Endothelial cell of hepatic sinusoid (primary cell): Measurements from ENCODE around the gene TTC28.

Experiments used
- in situ Hi-C: cut with HindIII; loops from 2 replicates; pipeline ENCODE4 v1.10.0; 2017; ENCODE audit warnings: low sequenced_read_pairs

TTC28 gene

DNA sequence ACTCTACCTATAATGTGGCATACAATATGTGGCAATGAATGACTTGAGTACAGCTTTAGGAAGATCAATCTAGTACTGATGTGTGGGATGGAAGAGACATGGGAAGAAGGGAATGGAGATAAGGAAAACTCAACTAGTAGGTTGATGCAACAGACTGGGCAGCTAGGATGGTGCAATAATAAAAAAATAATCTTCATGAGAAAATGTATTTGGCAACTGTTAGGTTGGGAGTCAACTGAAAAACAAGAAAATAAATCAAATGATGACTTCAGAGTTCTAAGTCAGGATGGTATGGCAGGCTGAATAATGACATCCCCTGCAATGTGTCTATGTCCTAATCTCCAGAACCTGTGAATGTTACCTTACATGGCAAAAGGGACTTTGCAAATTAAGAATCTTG lies 523.8 kb downstream of the TTC28 start:
- in situ Hi-C loops: no loop called here

GRCh38 chr22:28154861-28155260 lies 524.8 kb downstream of the TTC28 start:
- in situ Hi-C loops: no loop called here

DNA sequence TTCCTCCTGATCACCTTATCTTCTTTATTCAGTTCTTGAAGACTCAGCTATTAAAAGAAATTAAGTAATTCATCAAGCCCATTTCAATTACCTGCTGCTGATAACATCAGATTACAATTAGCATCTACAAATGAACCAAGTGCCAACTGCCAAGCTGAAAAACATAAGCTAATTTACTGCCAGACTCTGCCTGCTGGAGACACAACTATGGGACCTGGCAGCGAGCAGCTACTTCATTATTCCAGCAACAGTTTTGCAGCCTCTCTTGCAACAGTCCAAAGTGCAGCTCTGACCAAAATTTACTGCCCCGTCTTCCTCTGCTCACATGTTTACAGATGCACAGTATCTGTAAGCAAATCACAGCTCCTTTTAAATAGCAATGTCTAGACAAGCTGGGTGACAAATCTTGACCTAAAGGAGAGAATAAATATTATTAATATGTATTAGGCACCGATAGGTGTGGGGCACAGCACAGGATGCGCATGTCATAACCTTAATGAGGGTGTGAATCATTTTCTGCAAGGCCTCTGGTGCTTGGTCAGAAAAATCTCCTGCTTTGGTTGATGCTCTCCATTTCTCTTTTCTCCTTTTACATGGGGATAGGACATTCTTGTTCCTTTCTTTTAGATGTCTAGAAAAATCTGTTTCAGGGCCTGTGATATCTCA lies 528.4 kb downstream of the TTC28 start:
- in situ Hi-C loops: no loop called here

- in situ Hi-C loops: no loop called here
Measured at GRCh38 chr22:28148816-28149465, 530.7 kb downstream of the TTC28 start.

- in situ Hi-C loops: no loop called here
Measured at GRCh38 chr22:28147401-28147800, 532.2 kb downstream of the TTC28 start.

GRCh38 chr22:28146401-28147314 lies 533.0 kb downstream of the TTC28 start:
- in situ Hi-C loops: no loop called here

- in situ Hi-C loops: no loop called here
Measured at GRCh38 chr22:28143961-28144745, 535.5 kb downstream of the TTC28 start.

DNA sequence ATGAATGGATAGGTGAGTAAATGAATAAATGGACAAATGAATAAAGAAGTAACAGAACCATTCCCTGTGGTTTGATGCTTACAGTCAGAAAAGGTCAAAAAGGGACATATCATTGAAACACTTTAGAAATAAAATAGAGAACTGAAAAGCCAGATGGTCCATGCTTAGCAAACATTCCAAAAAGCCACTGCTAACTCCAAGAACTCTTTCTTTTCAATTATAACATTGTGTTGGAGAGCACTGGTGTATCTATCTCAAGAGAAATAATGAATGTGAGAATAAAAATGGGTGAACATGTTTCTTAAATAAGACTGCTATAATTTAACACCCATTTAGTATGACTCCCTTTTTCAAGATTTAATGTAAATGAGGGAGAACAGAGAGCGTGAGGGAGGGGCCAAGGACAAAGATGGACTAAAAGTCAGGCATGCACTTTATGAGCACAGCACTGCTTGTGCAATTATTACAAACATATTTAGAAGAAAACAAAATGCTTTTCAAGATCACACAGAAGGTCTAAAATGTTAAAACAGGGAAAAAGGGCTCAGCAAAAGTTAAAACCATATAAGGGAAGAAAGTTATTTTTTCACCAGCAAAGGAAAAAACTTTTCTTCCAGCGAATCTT lies 536.3 kb downstream of the TTC28 start:
- in situ Hi-C loops: no loop called here

- in situ Hi-C loops: no loop called here
Measured at GRCh38 chr22:28142361-28142961, 537.2 kb downstream of the TTC28 start.

DNA sequence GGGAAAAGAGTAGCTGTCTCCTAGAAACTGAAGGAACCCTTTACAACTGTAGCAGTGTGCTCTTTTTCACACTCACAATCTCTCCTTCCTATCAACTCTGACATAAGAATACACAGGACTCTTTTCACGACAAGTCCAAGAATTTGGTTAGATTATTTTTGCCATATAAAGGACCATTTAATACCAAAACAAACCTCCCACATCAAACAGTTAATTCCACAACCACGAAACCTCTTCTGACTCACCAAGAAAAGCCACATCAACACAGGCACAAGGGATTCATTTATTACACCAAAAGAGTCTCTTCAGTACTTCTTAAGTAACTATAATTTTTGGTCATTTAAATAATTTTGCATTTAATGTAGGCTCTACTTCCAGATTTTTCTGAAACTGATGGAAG lies 538.0 kb downstream of the TTC28 start:
- in situ Hi-C loops: no loop called here

- in situ Hi-C loops: no loop called here
Measured at GRCh38 chr22:28139961-28140360, 539.7 kb downstream of the TTC28 start.

- in situ Hi-C loops: no loop called here
Measured at GRCh38 chr22:28139516-28139915, 540.1 kb downstream of the TTC28 start.

- in situ Hi-C loops: no loop called here
Measured at GRCh38 chr22:28137036-28137435, 542.6 kb downstream of the TTC28 start.

- in situ Hi-C loops: no loop called here
Measured at GRCh38 chr22:28132466-28132865, 547.2 kb downstream of the TTC28 start.

DNA sequence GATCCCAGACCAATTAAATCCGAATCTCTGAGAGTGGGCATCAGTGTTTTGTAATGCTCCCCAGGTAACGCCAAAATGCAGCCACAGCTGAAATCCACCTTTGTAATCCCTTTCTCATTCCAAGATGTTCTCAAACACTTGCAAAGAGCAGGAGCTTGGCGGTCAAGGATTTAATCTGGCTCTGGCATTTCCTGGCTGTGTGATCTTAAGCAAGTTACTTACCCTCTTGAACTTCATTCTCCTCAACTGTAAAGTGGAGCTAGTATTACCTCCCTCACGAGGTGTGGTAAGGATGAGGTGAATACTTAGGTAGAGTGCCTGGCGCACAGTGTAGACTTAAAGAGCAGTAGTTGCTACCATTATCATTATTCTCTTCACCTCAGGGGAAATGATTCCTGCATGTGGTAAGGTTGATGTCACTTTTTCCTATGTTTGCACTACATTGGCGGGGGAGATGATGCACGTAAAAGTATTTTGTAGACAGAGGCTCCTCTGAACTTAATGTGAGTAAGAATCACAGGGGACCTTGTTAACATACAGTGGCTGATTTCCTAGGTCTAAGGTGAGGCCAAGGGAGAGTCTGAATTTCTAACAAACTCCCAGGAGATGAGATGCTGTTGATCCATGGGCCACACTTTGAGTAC lies 550.2 kb downstream of the TTC28 start:
- in situ Hi-C loops: no loop called here

GRCh38 chr22:28128827-28129226 lies 550.8 kb downstream of the TTC28 start:
- in situ Hi-C loops: no loop called here

- in situ Hi-C loops: no loop called here
Measured at GRCh38 chr22:28125799-28126198, 553.8 kb downstream of the TTC28 start.

GRCh38 chr22:28123989-28124766 lies 555.5 kb downstream of the TTC28 start:
- in situ Hi-C loops: no loop called here
